NCI-H345 treated with DMSO at 0.1 percent for 48 hours (cell line): ENCODE data around the gene C1orf35.

ENCODE experiments used
- DNase-seq: peaks from one replicate; lab custom pipeline; 2025; ENCODE audit not compliant: unreplicated experiment; lab: John Stamatoyannopoulos, UW

C1orf35 gene

DNA sequence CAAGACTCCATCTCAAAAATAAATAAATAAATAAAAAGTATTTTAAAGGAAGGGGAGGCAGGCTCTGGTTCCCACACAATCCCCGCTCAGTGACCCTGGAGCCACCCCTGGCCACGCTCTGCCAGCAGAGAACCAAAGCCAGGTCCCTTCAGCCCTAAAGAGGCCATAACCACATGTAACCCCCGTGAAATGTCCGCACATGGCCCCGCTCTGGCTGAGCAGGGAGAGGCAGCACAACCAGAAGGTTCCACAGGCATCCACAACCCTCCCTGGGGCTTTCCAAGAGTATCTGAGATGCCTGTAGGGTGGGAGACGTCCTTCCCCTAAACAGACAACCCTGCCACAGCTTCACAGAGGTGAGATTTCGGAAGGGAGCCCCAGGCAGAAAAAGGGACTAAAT, 22.0 kb downstream of the C1orf35 start:
- DNase-seq = no peak

DNA sequence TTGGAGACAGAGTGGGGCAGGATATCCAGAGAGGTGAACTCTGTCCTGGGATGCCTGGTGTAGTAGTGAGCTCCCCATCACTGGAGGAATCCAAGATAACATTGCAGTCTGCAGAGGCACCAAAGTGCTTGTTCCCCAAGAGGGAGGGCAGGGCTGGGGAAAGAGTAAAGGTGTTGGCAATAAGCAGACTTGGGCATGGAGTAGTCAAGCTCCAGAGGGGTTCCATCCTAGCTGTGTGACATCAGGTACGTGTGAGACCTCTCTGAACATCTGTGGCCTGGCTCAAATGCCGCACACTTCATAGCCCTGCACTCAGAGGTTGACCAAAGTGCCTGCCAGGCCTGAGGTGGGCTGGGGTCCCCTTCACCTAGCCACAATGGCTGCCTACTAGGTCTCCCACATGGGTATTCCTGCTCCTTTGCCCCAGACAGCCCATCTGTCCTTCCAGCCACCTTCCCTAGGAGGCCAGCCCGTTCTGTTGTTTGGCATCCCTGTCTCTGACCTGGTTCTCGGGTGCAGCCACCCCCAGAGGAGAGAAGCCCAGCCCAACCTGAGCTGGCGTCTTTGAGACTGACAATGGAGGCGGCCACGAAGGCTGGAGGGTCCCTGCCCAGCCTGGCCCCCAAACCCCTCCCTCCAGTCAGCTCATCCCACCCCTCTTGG, 23.4 kb downstream of the C1orf35 start:
- DNase-seq = no peak

DNA sequence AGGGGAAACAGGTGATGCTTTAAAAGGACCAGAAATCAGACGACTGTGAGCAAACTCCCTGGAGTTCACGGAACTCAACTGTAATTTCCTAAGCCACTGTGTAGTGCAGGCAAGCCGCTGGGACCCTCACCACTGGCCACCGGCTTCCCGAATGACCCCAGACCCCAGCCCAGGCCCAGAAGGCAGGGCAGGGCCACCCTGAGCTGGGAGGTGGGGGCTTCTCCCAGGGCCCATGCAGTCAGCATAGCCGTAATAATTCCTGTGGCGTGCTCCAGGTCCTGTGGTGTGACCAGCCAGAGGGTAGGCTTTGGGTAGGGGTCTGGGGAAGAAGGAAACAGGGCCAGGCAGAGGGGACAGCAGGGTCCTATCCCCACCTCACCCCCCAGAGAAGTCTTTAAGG, 24.1 kb downstream of the C1orf35 start:
- DNase-seq = no peak

DNA sequence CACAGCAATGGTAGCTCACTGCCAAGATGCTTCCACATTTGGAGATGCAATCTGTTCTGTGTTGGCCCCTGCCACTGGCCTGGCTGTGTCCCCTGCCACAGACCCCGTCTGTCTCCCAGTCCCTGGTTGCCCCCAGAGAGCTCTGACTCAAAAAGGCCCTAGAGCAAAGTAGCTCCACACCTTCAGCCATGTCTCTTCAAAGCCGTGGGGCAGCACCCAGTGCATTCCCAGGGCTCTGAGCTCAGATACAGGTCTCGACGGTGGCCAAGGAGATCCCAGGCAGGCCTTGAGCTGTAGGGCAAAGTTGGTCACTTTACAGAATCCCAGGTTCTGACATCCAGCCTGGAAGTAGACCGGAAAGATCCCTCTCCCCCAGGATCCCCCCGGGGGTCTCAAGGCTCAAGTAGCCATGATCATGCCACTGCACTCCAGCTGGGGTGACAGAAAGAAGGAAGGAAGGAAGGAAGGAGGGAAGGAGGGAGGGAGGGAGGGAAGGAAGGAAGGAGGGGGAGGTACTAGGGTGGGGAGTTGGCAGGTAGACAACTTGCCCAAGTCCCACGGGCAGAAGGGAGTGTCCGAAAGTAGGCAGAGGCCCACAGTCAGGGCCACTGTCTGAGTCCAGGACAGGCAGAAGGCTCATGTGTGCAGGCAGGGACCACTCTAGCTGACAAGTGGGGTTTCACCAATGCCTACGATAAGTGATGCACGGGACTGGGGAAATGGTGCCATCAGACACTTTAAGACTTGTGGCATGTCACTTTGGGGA, 25.4 kb downstream of the C1orf35 start:
- no peak for DNase-seq

DNA sequence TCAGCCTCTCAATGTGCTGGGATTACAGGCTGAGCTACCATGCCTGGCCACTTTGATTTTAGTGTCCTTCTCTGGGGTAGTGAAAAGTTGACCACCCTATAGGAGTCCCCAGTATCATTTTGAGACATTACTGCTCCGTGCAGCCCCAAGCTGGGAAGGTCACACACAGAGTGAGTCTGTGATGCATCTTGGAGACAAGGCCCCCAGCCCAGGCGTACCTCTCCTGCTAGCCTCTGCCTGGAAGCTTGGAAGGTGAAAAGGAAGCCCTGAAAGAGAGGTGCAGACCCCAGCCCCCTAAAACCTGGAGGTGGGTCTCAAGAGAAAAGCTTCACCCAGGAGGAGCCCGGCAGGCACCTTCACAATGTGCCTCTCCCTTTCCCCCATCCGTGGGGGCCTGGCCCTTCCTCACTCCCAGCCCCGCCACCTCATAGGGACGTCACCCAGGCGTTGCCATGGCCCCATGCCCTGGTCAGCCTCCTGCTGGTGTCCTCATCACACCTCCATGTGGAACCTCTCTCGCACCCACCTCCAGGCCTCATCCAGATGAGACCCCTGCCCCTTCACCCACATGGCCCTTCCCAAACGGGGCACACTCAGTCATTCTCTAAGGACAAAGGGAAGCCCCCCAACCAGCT, 26.2 kb downstream of the C1orf35 start:
- no peak for DNase-seq

DNA sequence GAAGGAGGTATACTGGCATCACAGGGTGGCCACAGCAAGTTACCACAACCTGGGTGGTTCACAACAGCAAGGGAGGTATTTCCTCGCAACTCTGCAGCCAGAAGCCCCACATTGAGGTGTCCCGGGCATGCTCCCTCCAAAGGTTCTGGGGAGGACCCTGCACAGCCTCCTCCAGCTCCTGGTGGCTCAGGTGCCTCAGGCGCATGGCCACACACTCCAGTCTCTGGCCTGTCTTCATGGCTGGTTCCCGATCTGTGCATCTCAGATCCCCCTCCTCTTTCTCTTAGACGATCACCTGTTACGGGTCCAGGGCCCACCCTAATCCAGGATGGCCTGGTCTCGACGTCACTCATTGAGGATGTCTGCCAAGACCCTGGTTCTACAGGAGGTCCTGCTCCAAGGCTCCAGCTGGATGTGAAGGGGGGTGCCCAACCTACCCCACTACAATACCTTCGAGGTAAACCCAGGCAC, 27.3 kb downstream of the C1orf35 start:
- no peak for DNase-seq

DNA sequence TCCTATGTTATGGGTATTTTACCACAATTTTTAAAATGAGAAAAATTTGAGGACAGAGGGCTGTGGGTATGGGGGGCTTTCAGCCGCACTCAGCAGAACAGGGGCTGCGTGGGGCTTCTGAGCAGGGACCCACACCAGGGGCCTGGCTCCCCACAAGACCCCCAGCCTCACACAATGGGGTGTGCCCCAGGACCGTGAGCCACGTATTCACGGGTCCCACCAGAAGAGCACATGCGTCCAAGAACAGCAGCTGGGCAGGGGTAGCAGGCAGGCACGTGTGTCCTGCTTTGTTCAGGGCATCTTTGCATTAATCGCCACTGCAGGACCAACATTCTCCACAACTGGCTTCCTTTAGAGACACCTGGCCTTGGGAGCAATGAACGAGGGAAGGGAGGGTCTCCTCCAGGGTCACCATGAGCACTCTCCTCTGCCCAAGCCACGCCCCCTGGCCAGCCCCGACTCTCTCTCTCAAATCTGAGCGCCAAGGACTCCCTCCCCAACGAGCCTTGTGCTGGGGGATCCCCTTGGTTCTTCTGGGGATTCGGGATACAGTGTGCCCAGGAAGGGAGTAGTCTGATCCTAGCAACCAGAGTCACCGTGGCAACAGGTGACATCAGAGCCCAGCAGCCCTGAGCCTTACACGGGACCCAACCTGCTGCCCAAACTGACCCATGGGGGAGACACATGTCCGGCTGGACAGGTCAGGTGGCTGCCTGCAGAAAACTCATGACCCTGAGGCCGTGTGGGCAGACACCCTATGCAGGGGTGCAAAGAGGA, 28.0 kb downstream of the C1orf35 start:
- DNase-seq = no peak

DNA sequence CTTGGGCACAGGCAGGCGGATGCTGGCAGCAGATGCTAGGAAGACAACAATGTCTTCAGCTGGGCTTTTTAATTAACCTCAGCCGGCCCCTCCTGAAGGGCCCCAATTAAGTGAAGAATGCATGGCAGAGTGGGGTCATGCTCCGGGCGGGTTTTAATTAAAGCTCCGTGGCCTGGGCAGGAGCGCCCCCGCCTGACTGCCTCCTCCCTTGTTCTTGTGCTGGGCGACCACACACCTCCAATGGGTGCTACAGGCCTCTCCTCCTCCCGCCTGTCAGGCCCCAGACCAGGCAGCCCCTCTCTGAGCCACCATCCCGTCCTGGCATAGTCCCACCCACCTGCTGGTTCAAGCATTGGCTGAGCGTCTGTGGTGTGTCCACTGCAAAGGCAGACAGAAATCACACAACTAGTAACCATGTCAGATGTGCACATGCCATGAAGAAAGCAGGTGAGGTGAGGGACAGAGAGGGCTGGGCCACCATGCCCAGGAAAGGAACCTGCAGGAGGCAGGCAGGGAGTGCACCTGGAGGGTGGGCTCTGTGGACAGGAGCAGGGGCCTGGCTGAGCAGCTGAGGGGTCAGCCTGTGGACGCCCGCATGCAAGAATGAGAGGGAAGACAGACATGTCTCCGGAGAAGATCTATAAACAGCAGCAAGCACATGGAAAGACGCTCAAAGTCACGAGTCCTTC, 29.1 kb downstream of the C1orf35 start:
- no peak for DNase-seq

DNA sequence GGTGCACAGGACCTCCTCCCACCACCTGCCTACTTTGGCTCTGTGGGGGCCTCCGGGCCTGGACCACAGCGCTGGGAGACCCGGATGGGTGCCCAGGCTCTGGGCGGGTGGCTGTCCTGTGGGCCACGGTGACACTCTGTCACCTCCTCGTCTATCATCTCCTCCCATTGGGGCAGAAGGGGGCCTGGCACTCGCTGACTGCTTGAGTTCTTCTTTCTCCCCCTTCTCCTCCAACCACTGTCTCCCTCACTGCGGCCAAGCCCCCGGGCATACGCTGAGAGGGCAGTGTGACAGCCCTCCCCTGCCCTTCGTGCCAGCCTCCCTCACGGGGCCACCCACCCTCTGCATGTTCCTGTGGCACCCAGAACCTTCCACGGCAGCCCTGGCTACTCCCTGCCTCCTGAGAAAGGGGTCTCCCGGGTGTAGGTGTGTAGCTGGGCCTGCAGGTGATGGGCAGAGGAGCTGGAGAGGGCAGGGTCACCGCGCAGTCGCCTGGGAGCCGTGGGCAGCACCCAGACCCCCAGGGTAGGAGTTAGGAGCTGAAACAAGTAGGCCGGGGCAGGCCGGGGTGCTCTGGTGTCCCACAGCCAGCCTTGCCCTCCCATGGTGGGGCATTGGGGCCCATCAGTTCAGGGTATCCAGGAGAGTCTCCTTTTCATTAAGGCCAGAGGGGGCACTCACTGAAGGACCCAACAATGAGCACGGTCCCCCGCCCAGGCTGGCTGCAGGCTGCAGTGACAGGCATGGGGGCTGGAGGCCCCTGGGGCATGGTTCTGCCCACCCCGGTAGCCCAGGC, 29.9 kb downstream of the C1orf35 start:
- DNase-seq = no peak

DNA sequence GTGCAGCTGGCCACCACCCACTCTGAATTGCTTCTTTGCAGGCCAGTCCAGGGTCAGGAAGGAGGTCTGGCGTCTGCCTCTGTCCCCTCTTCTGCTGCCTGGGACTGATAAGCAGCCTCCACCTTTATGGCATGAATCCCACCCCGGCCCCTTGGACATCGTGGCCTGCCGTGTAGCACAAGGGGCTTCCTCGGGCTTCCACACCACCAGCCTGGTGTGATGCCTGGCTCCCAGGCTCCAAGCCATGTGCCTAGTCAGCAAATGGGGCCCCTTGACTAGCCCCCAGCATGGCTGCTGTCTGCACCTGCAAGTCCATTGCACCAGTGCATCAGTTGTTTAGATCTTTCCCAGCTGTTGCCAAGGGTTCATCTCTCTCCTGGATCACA, 30.5 kb downstream of the C1orf35 start:
- no peak for DNase-seq

DNA sequence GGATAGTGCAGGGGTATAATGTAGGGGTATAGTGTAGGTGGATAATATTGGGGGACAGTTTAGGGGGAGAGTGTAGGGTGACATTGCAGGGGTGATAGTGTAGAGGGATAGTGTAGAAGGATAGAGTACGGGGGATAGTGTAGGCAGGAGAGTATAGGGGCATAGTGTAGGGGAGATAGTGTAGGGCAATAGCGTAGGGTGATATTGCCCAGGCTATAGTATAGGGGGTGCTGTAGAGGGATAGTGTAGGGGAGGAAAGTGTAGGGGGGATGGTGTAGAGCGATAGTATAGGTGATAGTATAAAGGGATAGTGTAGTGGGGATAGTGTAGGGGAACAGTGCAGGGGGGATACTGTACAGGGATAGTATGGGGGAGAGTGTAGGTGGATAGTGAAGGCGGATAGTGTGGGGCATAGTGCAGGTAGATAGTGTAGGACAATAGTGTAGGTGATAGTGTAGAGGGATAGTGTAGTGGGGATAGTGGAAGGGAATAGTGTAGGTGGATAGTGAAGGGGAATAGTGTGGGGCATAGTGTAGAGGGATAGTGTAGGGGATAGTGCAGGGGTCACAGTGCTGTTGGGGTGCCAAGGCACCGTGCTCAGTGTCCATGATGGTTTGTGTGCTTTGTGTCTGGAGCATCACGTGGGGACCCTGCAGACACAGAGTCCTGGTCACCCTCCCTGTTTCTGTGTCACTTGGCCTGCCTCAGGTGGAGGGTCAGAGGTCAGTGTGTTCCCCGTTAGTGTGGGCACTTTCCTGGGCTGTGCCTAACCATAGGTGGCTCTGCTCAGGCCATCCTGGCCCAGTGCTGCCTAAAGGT, 31.1 kb downstream of the C1orf35 start:
- DNase-seq = no peak

DNA sequence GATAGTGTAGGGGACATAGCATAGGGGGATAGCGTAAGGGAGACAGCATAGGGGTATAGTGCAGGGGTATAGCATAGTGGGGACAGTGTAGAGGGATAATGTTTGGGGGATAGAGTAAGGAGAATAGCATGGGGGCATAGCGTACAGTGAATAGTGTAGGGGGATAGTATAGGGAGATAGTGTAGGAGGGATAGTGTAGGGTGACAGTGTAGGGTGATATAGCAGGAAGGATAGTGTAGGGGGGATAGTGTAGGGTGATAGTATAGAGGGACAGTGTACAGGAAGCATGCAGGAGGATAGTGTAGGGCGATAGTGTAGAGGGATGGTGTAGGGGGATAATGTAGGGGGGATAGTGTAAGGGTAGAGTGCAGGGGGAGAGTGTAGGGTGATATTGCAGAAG, 32.3 kb downstream of the C1orf35 start:
- DNase-seq = no peak

DNA sequence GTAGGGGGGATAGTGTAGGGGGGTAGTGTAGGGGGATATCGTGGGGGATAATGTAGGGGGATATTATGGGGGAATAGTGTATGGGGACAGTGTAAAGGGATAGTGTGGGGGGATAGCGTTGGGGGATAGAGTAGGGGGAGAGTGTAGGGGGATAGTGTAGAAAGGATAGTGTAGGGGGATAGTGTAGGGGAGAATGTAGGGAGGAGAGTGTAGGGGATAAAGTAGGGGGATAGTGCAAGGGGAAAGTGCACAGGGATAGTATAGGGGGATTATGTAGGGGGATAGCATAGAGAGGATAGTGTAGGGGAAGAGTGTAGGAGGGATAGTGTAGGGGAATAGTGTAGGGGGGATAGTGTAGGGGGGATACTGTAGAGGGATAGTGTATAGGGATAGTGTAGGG, 33.0 kb downstream of the C1orf35 start:
- no peak for DNase-seq

DNA sequence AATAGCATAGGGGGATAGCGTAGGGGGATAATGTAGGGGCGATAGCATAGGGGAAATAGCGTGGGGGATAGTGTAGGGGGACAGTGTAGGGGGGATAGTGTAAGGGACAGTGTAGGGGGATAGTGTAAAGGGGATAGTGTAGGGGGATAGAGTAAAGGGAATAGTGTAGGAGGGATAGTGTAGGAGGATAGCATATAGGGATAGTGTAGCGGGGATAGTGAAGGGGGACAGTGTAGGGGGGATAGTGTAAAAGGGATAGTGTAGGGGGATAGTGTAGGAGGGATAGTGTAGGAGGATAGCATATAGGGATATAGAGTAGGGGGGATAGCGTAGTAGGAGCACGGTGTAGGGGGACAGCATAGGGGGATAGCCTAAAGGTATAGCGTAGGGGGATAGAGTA, 34.8 kb downstream of the C1orf35 start:
- DNase-seq = no peak

DNA sequence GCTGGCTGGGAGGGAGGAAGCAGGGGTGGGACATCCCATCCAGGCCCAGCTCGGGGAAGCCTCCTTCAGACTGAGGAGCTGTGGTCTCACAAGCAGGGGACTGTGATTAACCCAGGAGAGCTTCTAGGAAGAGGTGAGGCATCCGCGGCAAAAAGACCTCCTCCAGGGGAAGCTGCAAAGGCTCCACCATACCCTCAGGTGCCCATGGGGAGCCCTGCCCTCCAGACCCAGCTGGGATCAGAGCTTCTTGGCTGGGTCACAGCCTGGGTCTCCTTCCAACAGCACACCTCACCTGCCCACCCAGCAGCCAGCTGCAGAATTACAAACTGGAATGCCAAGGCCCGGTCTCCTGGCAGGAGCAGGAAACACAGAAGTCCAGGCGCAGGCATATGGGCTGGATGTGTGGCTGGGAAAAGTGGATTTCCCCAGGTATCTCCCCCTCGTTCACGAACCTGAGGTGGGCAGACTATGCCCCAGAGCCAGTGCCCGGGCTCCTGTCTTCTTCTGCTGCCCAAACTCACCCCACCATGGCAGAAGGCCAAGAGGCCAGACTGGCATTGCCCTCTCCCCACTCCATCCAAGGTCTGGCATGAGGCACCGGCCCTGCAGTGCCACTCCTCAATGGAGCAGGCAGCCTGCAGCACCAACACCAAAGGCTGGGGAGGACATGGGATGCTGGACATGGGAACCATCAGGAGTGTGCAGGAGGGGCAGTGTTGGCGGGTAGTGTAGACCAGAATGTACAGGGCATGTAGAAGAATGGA, 36.1 kb downstream of the C1orf35 start:
- no peak for DNase-seq

DNA sequence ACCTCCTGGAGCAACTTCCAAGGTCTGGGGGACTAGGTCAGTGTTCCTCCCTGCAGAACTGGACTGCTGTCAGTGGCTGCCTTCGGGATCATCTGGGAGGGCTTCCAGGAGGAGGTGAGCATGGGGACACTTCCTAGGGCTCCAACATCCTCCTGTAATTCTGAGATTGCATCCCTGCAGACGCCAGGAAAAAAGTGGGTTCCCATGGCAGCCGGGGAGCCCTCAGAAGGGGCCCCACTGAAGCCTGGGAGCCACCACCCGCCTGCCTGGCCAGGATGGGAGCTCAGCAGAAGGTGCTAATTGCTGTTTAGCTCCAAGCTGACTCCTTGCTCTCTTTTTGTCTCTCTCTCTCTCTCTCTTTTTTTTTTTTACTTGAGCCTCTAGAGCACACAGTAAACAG, 36.7 kb downstream of the C1orf35 start:
- DNase-seq = no peak

DNA sequence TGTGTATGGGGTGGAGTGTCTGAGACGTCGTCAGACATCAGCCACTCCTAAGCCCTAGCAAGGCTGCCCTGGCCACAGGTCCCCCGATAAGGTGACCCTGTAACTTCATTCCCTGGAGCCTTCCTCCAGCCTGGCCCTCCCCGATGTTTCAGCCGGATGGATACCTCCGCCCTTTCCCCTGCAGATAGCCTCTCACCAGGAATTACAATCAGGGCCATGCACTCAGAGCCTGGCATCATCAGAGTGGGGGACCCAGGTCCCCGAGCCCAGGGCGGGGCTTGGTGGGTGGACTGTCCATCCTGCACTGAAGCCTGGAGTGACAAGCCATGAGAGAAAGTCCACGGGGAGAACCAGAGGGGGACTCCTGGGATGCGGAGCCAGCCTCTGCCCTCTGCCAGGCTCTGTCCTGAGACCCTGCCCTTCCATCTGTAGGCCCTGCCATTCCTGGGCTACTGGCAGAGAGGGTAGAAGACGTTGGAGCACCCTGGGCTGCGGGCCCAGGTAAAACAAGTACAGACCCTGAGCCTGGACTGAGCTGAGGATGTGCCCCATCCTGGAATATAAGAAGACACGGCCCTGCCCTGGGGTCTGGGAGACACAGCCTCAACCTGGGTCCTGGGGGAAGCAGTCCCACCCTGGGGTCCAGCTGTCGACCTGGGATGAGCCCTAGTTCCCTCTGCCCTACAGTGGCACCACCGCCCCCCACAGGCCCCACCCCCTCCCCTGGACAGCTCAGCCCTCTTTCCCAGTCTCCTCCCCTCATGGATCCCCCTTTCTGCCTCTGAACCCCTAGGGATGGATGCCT, 37.4 kb downstream of the C1orf35 start:
- DNase-seq = no peak
